Small intestine (tissue), 7 donors: ENCODE results near the gene ADAMTSL5. TPM values are rescaled to one million over a fixed set of nuclear protein-coding genes. Genes with fewer than 3 reads are reported as not detected.

ENCODE experiments used
- DNase-seq, 2 donors: peaks; one replicate each; pipeline versions ENCODE4 v3.0.0 to v3.0.0-alpha.2; 2013
- FAIRE-seq: peaks from 2 replicates; lab custom pipeline; 2012; peaks lifted over from hg19 to GRCh38; lab: Jason Lieb, UNC
- H3K27ac ChIP-seq, 3 donors: one replicate each; pipeline ENCODE4 v1.5.1; 2013; ENCODE audit warnings: low read length in 2 of 3, mild to moderate bottlenecking in 2 of 3, control low read depth in 1 of 3, inconsistent platforms in 1 of 3, low read depth in 1 of 3, moderate library complexity in 1 of 3
- H3K27me3 ChIP-seq, 3 donors: one replicate each; pipeline ENCODE4 v1.6.1; 2013; ENCODE audit warnings: low read length in 3 of 3, inconsistent platforms in 1 of 3; ENCODE audit not compliant: control insufficient read depth in 3 of 3, insufficient read depth in 3 of 3
- H3K36me3 ChIP-seq, 3 donors: one replicate each; pipeline ENCODE4 v1.6.1; 2013; ENCODE audit warnings: low read length in 3 of 3, inconsistent platforms in 1 of 3, low read depth in 1 of 3, mild to moderate bottlenecking in 1 of 3, moderate library complexity in 1 of 3; ENCODE audit not compliant: control insufficient read depth in 3 of 3, insufficient read depth in 2 of 3
- H3K4me1 ChIP-seq, 3 donors: one replicate each; pipeline ENCODE4 v1.6.1; 2013; ENCODE audit warnings: low read length in 2 of 3, inconsistent platforms in 1 of 3, low read depth in 1 of 3, mild to moderate bottlenecking in 1 of 3, moderate library complexity in 1 of 3; ENCODE audit not compliant: control insufficient read depth in 3 of 3, insufficient read depth in 2 of 3
- H3K4me3 ChIP-seq, 3 donors: one replicate each; pipeline ENCODE4 v1.5.1; 2013; ENCODE audit warnings: low read length in 3 of 3, control low read depth in 1 of 3, inconsistent platforms in 1 of 3, low read depth in 1 of 3, mild to moderate bottlenecking in 1 of 3, moderate library complexity in 1 of 3
- H3K9me3 ChIP-seq, 2 donors: one replicate each; pipeline ENCODE4 v1.6.1; 2013; ENCODE audit warnings: low read depth in 1 of 2, low read length in 1 of 2; ENCODE audit not compliant: control insufficient read depth in 2 of 2, insufficient read depth in 1 of 2
- WGBS, 3 donors: extraction: QIAGEN DNeasy Blood & Tissue Kit; methylation state at CpG; one replicate each; pipeline ENCODE4 v1.1.7; 2013; 5-methylcytosine and 5-hydroxymethylcytosine counted together
- polyA plus RNA-seq, 4 donors: library from polyadenylated mRNA; stranded (reverse) in 3 of 4; unstranded in 1 of 4; fragments of 200-250 nt in 3 of 4; fragments of 120-200 nt in 1 of 4; gene quantifications; one replicate each; pipeline versions ENCODE4 v1.2.1 to v1.2.3, GENCODE V29; 2013
- donor health status: healthy with polysubstance abuse.
- donor health status: control.
- donor health status: control.
- donor health status: Bipolar disorder and iron deficiency.
- donor health status: healthy.

The ADAMTSL5 gene
- polyA plus RNA-seq, 4 donors = 6.4 to 24.8 (median 18.6) TPM

GRCh38 chr19:1470055-1470304, 42.8 kb downstream of the ADAMTSL5 start:
- peaks cover 8 to 46% (median 8%) of the 10 kb centered on the region in 3 donors for H3K4me1 ChIP-seq
- H3K9me3 ChIP-seq = no peaks in the 10 kb centered on the region
- peaks cover 33 to 73% (median 41%) of the 10 kb centered on the region in 3 donors for H3K27me3 ChIP-seq
- peak overlapping the region in 1 of 3 donors; percentile 43 for H3K4me3 ChIP-seq
- FAIRE-seq (no peak), DNase-seq (no peak)
- no peak overlapping the region for H3K27ac ChIP-seq
- peaks cover 0 to 15% (median 0%) of the 10 kb centered on the region in 3 donors for H3K36me3 ChIP-seq
- 1 to 8% (median 3%) methylated on average over 10 to 22 of the region's 22 CpGs for WGBS, 3 donors

DNA sequence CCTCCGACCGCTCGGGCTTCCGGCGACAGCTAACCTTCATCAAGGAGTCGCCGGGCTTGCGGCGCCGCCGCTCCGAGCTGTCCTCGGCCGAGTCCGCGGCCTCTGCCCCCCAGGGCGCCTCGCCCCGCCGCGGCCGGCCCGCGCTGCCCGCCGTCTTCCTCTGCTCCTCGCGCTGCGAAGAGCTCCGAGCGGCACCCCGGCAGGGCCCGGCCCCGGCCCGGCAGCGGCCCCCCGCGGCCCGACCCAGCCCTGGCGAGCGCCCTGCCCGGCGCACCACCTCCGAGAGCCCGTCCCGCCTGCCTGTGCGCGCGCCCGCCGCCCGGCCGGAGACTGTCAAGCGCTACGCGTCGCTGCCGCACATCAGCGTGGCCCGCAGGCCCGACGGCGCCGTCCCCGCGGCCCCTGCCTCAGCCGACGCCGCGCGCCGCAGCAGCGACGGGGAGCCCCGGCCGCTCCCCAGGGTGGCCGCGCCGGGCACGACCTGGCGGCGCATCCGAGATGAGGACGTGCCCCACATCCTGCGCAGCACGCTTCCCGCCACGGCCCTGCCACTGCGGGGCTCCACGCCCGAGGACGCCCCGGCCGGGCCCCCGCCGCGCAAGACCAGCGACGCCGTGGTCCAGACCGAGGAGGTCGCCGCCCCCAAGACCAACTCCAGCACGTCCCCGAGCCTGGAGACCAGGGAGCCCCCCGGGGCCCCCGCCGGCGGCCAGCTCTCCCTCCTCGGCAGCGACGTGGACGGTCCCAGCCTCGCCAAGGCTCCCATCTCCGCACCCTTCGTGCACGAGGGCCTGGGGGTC, 43.4 kb downstream of the ADAMTSL5 start:
- no peaks in the 10 kb centered on the region for H3K9me3 ChIP-seq
- WGBS, 3 donors = 1 to 3% (median 2%) methylated on average over 65 to 117 of the region's 117 CpGs
- H3K4me1 ChIP-seq = peaks cover 8 to 46% (median 8%) of the 10 kb centered on the region in 3 donors
- peak in 1 of 2 donors; percentile 59 for DNase-seq
- peak overlapping the region in 1 of 3 donors; percentile 43 for H3K4me3 ChIP-seq
- H3K27me3 ChIP-seq = peaks cover 33 to 77% (median 41%) of the 10 kb centered on the region in 3 donors
- peaks cover 0 to 10% (median 0%) of the 10 kb centered on the region in 3 donors for H3K36me3 ChIP-seq
- no peak overlapping the region for H3K27ac ChIP-seq
- FAIRE-seq = no peak

DNA sequence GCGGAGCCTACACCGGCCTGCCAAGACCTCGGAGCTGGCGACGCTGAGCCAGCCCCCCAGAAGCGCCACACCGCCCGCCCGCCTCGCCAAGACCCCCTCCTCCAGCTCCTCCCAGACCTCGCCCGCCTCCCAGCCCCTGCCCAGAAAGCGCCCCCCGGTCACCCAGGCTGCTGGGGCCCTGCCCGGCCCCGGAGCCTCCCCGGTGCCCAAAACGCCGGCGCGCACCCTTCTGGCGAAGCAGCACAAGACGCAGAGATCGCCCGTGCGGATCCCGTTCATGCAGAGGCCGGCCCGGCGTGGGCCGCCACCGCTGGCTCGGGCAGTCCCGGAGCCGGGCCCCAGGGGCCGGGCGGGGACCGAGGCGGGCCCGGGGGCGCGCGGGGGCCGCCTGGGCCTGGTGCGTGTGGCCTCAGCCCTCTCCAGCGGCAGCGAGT, 44.0 kb downstream of the ADAMTSL5 start:
- Histone ChIP-seq H3K27me3 (peaks cover 33 to 80% (median 41%) of the 10 kb centered on the region in 3 donors), H3K4me1 (peaks cover 8 to 46% (median 8%) of the 10 kb centered on the region in 3 donors), H3K9me3 (no peaks in the 10 kb centered on the region), H3K4me3 (peak overlapping the region in 2 of 3 donors; percentile 2 to 43), H3K36me3 (peaks cover 0 to 4% (median 0%) of the 10 kb centered on the region in 3 donors), H3K27ac (no peak overlapping the region)
- 2 to 3% (median 2%) methylated on average over 26 to 47 of the region's 47 CpGs for WGBS, 3 donors
- DNase-seq (peak in 1 of 2 donors; percentile 54), FAIRE-seq (no peak)

- no peak for FAIRE-seq
- Histone ChIP-seq H3K9me3 (no peaks in the 10 kb centered on the region), H3K36me3 (no peaks in the 10 kb centered on the region), H3K4me3 (peak overlapping the region in 1 of 3 donors; percentile 43), H3K27me3 (peaks cover 33 to 80% (median 41%) of the 10 kb centered on the region in 3 donors), H3K27ac (no peak overlapping the region), H3K4me1 (peaks cover 8 to 46% (median 8%) of the 10 kb centered on the region in 3 donors)
- WGBS, 3 donors = 4 to 9% (median 8%) methylated on average over 21 to 49 of the region's 49 CpGs
- no peak for DNase-seq
These were observed 44.5 kb downstream of the ADAMTSL5 start for GRCh38 chr19:1468274-1468820.

- H3K9me3 ChIP-seq = no peaks in the 10 kb centered on the region
- DNase-seq = no peak
- peaks cover 33 to 76% (median 41%) of the 10 kb centered on the region in 3 donors for H3K27me3 ChIP-seq
- H3K27ac ChIP-seq = no peak overlapping the region
- H3K4me3 ChIP-seq = peak overlapping the region in 1 of 3 donors; percentile 43
- H3K36me3 ChIP-seq = no peaks in the 10 kb centered on the region
- FAIRE-seq = no peak
- peaks cover 8 to 44% (median 8%) of the 10 kb centered on the region in 3 donors for H3K4me1 ChIP-seq
- 2 to 5% (median 4%) methylated on average over 66 to 92 of the region's 92 CpGs for WGBS, 3 donors
These were observed 45.1 kb downstream of the ADAMTSL5 start for GRCh38 chr19:1467490-1468273.

- Histone ChIP-seq H3K4me3 (no peak overlapping the region), H3K27ac (no peak overlapping the region), H3K9me3 (no peaks in the 10 kb centered on the region), H3K27me3 (peaks cover 33 to 70% (median 41%) of the 10 kb centered on the region in 3 donors), H3K36me3 (no peaks in the 10 kb centered on the region), H3K4me1 (peaks cover 8 to 40% (median 8%) of the 10 kb centered on the region in 3 donors)
- FAIRE-seq (no peak), DNase-seq (peak in 1 of 2 donors; percentile 33)
- WGBS, 3 donors = 0 to 4% (median 3%) methylated on average over 17 to 36 of the region's 36 CpGs
These were observed 45.7 kb downstream of the ADAMTSL5 start for GRCh38 chr19:1467215-1467489.

DNA sequence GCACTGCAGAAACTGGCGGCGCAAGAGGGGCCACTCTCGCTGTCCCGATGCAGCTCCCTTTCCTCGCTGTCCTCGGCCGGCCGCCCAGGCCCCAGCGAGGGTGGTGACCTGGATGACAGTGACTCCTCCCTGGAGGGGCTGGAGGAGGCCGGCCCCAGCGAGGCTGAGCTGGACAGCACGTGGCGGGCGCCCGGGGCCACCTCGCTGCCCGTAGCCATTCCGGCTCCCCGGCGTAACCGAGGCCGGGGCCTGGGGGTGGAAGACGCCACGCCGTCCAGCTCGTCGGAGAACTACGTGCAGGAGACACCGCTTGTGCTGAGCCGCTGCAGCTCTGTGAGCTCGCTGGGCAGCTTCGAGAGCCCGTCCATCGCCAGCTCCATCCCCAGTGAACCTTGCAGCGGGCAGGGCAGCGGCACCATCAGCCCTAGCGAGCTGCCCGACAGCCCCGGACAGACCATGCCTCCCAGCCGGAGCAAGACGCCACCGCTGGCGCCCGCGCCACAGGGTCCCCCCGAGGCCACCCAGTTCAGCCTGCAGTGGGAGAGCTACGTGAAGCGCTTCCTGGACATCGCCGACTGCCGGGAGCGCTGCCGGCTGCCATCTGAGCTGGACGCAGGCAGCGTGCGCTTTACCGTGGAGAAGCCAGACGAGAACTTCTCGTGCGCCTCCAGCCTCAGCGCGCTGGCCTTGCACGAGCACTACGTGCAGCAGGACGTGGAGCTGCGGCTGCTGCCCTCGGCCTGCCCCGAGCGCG, 46.2 kb downstream of the ADAMTSL5 start:
- H3K27me3 ChIP-seq = peaks cover 33 to 65% (median 41%) of the 10 kb centered on the region in 3 donors

More for the DNA sequence above, 46.2 kb downstream of the ADAMTSL5 start:
- DNase-seq = peak in 1 of 2 donors; percentile 48
- Histone ChIP-seq H3K4me1 (peaks cover 8 to 35% (median 8%) of the 10 kb centered on the region in 3 donors), H3K9me3 (no peaks in the 10 kb centered on the region), H3K36me3 (peaks cover 0 to 3% (median 0%) of the 10 kb centered on the region in 3 donors), H3K27ac (no peak overlapping the region), H3K4me3 (no peak overlapping the region)
- FAIRE-seq = no peak
- WGBS, 3 donors = 27 to 35% (median 31%) methylated on average over 67 to 70 of the region's 70 CpGs
